ENCODE data around the gene TRIM65. TPM values are rescaled to one million over a fixed set of nuclear protein-coding genes. Genes with fewer than 3 reads are reported as not detected.

Gene TRIM65
- total and polyA plus RNA-seq, 2 of the 13 experiments (the other 11 are each of a cell fraction or from before 2014, with no cell fraction given): 10.3 to 22.4 TPM

DNA sequence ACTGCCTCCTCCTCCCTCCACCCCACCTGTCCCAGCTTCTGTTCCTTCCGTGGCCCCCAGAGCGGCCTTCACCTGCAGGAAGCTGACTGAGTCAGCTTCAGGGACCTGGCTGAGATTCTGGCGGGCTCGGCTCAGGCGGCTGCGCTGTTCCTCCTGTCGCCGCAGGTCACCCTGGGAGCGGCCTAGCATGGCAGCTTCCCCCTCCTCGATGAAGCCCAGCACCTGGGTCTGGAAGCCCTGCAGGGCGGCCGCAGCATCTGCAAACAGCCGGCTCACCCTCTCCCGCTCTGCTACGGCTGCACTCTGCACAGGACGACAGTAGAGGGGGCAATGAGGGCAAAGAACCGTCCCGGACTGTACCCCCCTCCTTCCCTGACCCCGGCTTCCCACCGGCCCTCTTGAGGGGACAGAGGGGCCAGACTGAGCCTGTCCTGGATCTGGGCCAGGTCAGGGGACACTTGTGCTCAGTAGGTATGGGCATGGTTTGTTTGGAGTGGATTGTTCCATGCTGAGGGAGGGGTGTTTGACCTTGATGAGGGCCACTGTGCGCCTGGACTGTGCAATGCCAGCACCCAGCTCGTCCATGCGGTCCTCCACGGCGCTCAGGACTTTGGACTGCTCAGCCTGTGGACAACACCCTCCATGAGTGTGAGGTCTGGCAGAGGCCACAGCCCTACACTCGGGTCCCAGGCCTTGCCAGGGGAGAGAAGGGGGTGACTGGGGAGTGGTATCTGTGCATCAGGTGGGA, 20.4 kb downstream of the TRIM65 start (continued):
- TF ChIP-seq, protein P1, sequence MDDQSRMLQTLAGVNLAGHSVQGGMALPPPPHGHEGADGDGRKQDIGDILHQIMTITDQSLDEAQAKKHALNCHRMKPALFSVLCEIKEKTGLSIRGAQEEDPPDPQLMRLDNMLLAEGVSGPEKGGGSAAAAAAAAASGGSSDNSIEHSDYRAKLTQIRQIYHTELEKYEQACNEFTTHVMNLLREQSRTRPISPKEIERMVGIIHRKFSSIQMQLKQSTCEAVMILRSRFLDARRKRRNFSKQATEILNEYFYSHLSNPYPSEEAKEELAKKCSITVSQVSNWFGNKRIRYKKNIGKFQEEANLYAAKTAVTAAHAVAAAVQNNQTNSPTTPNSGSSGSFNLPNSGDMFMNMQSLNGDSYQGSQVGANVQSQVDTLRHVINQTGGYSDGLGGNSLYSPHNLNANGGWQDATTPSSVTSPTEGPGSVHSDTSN (CRISPR knock-in tag; IDR thresholded peaks at IDR 0.05; ENCODE audit: borderline replicate concordance): no peak
- TF ChIP-seq, protein P2, sequence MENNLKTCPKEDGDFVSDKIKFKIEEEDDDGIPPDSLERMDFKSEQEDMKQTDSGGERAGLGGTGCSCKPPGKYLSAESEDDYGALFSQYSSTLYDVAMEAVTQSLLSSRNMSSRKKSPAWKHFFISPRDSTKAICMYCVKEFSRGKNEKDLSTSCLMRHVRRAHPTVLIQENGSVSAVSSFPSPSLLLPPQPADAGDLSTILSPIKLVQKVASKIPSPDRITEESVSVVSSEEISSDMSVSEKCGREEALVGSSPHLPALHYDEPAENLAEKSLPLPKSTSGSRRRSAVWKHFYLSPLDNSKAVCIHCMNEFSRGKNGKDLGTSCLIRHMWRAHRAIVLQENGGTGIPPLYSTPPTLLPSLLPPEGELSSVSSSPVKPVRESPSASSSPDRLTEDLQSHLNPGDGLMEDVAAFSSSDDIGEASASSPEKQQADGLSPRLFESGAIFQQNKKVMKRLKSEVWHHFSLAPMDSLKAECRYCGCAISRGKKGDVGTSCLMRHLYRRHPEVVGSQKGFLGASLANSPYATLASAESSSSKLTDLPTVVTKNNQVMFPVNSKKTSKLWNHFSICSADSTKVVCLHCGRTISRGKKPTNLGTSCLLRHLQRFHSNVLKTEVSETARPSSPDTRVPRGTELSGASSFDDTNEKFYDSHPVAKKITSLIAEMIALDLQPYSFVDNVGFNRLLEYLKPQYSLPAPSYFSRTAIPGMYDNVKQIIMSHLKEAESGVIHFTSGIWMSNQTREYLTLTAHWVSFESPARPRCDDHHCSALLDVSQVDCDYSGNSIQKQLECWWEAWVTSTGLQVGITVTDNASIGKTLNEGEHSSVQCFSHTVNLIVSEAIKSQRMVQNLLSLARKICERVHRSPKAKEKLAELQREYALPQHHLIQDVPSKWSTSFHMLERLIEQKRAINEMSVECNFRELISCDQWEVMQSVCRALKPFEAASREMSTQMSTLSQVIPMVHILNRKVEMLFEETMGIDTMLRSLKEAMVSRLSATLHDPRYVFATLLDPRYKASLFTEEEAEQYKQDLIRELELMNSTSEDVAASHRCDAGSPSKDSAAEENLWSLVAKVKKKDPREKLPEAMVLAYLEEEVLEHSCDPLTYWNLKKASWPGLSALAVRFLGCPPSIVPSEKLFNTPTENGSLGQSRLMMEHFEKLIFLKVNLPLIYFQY (CRISPR knock-in tag; IDR thresholded peaks at IDR 0.05; ENCODE audit: borderline replicate concordance): peak; percentile 90
- TF ChIP-seq SKI (IDR thresholded peaks at IDR 0.05; ENCODE audit: partially characterized antibody) (peak; percentile 97), FOXJ3 (CRISPR knock-in tag; IDR thresholded peaks at IDR 0.05; ENCODE audit: borderline replicate concordance) (peak; percentile 70), EHMT2 (IDR thresholded peaks at IDR 0.05; ENCODE audit: borderline replicate concordance, low read depth, low read length) (no peak), NFIB (CRISPR knock-in tag; IDR thresholded peaks at IDR 0.05; ENCODE audit: borderline replicate concordance) (0 out of 2 replicates have a peak, but pooled peaks have one; percentile 8), SP140L (CRISPR knock-in tag; IDR thresholded peaks at IDR 0.05; ENCODE audit: borderline replicate concordance) (peak; percentile 92), TOPORS (CRISPR knock-in tag; IDR thresholded peaks at IDR 0.05) (peak; percentile 84; the same call in 1 of the 2 replicates), ZMYM2 (CRISPR knock-in tag; IDR thresholded peaks at IDR 0.05) (peak; percentile 91), ZNF792 (CRISPR knock-in tag; IDR thresholded peaks at IDR 0.05) (peak; percentile 94), CBX2 (IDR thresholded peaks at IDR 0.05; ENCODE audit: low read depth, low read length) (no peak), CBX2 (CRISPR knock-in tag; IDR thresholded peaks at IDR 0.05; ENCODE audit: low read depth) (no peak), SIX4 (CRISPR knock-in tag; IDR thresholded peaks at IDR 0.05) (peak; percentile 61; the same call in 1 of the 2 replicates), ZZZ3 (CRISPR knock-in tag; IDR thresholded peaks at IDR 0.05; ENCODE audit: borderline replicate concordance) (peak; percentile 92), GTF3A (CRISPR knock-in tag; conservative IDR thresholded peaks at IDR 0.05) (peak; percentile 93; the same call in 1 of the 2 replicates)
- TF ChIP-seq, protein P3, sequence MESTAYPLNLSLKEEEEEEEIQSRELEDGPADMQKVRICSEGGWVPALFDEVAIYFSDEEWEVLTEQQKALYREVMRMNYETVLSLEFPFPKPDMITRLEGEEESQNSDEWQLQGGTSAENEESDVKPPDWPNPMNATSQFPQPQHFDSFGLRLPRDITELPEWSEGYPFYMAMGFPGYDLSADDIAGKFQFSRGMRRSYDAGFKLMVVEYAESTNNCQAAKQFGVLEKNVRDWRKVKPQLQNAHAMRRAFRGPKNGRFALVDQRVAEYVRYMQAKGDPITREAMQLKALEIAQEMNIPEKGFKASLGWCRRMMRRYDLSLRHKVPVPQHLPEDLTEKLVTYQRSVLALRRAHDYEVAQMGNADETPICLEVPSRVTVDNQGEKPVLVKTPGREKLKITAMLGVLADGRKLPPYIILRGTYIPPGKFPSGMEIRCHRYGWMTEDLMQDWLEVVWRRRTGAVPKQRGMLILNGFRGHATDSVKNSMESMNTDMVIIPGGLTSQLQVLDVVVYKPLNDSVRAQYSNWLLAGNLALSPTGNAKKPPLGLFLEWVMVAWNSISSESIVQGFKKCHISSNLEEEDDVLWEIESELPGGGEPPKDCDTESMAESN (CRISPR knock-in tag; conservative IDR thresholded peaks at IDR 0.05): peak; percentile 98
- TF ChIP-seq, protein P4, sequence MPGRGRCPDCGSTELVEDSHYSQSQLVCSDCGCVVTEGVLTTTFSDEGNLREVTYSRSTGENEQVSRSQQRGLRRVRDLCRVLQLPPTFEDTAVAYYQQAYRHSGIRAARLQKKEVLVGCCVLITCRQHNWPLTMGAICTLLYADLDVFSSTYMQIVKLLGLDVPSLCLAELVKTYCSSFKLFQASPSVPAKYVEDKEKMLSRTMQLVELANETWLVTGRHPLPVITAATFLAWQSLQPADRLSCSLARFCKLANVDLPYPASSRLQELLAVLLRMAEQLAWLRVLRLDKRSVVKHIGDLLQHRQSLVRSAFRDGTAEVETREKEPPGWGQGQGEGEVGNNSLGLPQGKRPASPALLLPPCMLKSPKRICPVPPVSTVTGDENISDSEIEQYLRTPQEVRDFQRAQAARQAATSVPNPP (CRISPR knock-in tag; IDR thresholded peaks at IDR 0.05): peak; percentile 86
- TF ChIP-seq, protein P5, sequence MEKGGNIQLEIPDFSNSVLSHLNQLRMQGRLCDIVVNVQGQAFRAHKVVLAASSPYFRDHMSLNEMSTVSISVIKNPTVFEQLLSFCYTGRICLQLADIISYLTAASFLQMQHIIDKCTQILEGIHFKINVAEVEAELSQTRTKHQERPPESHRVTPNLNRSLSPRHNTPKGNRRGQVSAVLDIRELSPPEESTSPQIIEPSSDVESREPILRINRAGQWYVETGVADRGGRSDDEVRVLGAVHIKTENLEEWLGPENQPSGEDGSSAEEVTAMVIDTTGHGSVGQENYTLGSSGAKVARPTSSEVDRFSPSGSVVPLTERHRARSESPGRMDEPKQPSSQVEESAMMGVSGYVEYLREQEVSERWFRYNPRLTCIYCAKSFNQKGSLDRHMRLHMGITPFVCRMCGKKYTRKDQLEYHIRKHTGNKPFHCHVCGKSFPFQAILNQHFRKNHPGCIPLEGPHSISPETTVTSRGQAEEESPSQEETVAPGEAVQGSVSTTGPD (CRISPR knock-in tag; IDR thresholded peaks at IDR 0.05): peak; percentile 63

All from HepG2 (cell line).